BE2C (cell line): Measurements from ENCODE around the gene COX6B2.
A peak's percentile ranks its signal among the peaks of the same experiment; 100 is the strongest.

Experiments
- DNase-seq: peaks from one replicate; pipeline ENCODE4 v3.0.0-alpha.2; 2020
- H3K27me3 ChIP-seq: fragments of 250-450 bp; sonication (Bioruptor Pico); 2 replicates; pipeline ENCODE4 v1.5.1; 2020; ENCODE audit warnings: mild to moderate bottlenecking
- H3K36me3 ChIP-seq: fragments of 250-450 bp; sonication (Bioruptor Pico); 2 replicates; pipeline ENCODE4 v1.5.1; 2020; ENCODE audit warnings: mild to moderate bottlenecking
- H3K4me1 ChIP-seq: fragments of 250-450 bp; sonication (Bioruptor Pico); 2 replicates; pipeline ENCODE4 v1.5.1; 2020
- H3K4me3 ChIP-seq: 2 replicates; pipeline ENCODE4 v1.5.1; 2011; ENCODE audit warnings: low read depth, low read length
- H3K9me3 ChIP-seq: fragments of 250-450 bp; sonication (Bioruptor Pico); 2 replicates; pipeline ENCODE4 v1.5.1; 2020
- TF ChIP-seq, protein P1 (sequence below): IDR thresholded peaks from 2 replicates; pipeline ENCODE4 v1.5.1; 2012; ENCODE audit warnings: mild to moderate bottlenecking, low read depth, low read length

The COX6B2 gene

DNA sequence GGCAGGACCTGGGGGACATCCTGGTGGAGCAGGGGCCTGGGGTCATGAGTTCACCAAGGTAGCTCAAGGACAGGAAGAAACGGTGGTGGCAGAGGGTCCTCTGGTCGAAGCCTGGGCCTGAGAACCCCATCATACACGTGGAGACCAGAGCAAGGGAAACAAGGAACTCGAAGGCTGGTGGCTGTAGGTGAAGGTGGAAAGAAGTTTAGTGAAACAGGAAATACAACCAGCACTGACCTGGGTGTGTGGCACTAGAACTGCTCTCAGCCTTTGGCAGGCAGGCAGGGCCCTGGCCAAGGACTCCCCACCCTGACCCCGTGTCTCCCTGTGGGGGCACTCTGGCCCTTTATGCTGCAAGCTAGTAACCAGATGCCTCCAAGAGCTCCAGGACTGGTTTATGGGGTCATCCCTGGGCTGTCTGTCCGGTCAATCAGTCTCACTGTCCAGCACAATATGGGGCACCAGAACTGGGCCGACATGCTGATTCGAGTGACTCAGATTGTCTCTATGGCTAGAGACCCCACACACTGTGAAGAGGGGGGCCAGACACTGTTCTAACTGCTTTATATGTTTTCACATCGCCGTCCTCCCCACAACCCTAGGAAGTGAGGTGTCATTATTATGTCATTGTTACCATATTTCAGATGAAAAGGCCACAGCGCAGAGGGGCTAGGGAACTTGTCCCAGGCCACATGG is 3.8 kb downstream of the COX6B2 start:
- DNase-seq: no peak
- TF ChIP-seq, protein P1, sequence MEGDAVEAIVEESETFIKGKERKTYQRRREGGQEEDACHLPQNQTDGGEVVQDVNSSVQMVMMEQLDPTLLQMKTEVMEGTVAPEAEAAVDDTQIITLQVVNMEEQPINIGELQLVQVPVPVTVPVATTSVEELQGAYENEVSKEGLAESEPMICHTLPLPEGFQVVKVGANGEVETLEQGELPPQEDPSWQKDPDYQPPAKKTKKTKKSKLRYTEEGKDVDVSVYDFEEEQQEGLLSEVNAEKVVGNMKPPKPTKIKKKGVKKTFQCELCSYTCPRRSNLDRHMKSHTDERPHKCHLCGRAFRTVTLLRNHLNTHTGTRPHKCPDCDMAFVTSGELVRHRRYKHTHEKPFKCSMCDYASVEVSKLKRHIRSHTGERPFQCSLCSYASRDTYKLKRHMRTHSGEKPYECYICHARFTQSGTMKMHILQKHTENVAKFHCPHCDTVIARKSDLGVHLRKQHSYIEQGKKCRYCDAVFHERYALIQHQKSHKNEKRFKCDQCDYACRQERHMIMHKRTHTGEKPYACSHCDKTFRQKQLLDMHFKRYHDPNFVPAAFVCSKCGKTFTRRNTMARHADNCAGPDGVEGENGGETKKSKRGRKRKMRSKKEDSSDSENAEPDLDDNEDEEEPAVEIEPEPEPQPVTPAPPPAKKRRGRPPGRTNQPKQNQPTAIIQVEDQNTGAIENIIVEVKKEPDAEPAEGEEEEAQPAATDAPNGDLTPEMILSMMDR: no peak
- Histone ChIP-seq H3K9me3 (no peaks in the 10 kb centered on the region), H3K36me3 (no peaks in the 10 kb centered on the region), H3K4me3 (no peak overlapping the region), H3K4me1 (no peaks in the 10 kb centered on the region), H3K27me3 (peaks cover 37% of the 10 kb centered on the region)

DNA sequence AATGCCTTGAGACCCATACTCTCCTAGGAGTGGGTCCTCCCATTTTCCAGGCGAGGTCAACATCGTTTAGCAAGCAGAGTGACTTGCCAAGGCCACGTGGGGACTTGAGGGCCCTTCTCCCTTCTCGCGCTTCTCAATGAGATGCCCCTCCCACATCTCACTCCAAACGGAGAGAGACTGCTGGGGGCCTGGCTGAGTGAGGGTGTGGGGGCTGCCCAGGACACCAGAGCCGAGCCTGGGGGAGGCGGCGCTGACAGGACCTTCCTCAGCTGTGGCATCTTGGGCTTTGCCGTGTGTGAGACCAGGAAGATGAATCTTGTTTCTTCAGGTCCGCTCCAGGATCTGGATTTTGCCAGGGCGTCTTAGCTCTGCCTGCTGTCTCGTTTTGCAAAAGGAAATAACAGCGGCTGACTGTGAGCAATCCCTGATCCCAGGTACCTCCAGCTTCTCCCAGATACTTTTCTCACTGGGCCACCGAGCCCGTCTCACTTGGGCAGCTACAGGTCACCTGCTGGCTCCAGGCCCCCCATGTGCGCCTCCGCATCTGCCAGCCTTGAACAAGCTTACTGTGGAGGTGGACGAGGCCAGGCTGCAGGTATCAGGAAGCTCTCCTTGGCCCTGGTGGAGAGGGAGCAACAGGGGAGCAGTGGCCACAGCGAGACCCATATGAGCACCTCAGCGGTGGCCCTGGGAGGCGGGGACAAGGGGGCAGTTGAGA is 6.0 kb downstream of the COX6B2 start:
- TF ChIP-seq, protein P1: no peak
- Histone ChIP-seq H3K9me3 (no peaks in the 10 kb centered on the region), H3K36me3 (peaks cover 2% of the 10 kb centered on the region; the same call in 1 of the 2 replicates), H3K4me1 (peaks cover 4% of the 10 kb centered on the region), H3K27me3 (peaks cover 23% of the 10 kb centered on the region), H3K4me3 (no peak overlapping the region)
- no peak for DNase-seq

- DNase-seq: no peak
- Histone ChIP-seq H3K4me1 (peaks cover 4% of the 10 kb centered on the region), H3K36me3 (peaks cover 4% of the 10 kb centered on the region; the same call in 1 of the 2 replicates), H3K4me3 (no peak overlapping the region), H3K9me3 (no peaks in the 10 kb centered on the region), H3K27me3 (peaks cover 14% of the 10 kb centered on the region)
- TF ChIP-seq, protein P1: no peak
Measured at GRCh38 chr19:55347442-55348009, 7.0 kb downstream of the COX6B2 start.

DNA sequence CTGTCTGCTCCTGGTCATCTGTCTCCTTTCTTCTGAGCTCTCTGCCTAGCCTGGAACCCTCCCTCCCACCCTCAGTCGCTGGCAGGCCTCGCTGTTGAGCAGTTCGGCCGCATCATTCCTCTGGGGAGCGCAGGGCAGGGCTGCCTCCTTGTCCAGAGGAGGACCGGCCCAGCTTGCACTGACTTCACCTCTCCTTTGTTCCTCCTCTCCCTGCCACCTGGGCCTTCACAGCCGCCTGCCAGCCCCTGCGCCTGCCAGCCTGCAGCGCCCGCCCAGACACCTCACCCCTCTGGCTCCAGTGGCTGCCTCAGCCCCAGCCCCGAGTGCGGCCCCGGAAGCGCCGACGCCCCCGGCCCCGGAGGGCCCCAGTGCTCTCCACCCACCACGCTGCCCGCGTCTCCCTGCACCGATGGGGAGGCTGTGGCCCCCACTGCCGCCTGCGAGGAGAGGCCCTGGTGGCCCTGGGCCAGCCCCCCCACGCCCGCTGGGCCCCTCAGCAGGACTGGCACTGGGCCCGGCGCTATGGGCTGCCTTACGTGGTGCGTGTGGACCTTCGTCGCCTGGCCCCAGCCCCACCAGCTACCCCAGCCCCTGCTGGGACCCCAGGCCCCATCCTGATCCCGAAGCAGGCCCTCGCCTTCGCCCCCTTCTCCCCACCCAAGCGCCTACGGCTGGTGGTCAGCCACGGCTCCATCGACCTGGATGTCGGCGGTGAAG is 7.6 kb downstream of the COX6B2 start:
- Histone ChIP-seq H3K36me3 (peaks cover 9% of the 10 kb centered on the region; the same call in 1 of the 2 replicates), H3K9me3 (no peaks in the 10 kb centered on the region), H3K27me3 (peaks cover 7% of the 10 kb centered on the region), H3K4me1 (peaks cover 4% of the 10 kb centered on the region), H3K4me3 (no peak overlapping the region)
- DNase-seq: no peak
- TF ChIP-seq, protein P1: no peak

DNA sequence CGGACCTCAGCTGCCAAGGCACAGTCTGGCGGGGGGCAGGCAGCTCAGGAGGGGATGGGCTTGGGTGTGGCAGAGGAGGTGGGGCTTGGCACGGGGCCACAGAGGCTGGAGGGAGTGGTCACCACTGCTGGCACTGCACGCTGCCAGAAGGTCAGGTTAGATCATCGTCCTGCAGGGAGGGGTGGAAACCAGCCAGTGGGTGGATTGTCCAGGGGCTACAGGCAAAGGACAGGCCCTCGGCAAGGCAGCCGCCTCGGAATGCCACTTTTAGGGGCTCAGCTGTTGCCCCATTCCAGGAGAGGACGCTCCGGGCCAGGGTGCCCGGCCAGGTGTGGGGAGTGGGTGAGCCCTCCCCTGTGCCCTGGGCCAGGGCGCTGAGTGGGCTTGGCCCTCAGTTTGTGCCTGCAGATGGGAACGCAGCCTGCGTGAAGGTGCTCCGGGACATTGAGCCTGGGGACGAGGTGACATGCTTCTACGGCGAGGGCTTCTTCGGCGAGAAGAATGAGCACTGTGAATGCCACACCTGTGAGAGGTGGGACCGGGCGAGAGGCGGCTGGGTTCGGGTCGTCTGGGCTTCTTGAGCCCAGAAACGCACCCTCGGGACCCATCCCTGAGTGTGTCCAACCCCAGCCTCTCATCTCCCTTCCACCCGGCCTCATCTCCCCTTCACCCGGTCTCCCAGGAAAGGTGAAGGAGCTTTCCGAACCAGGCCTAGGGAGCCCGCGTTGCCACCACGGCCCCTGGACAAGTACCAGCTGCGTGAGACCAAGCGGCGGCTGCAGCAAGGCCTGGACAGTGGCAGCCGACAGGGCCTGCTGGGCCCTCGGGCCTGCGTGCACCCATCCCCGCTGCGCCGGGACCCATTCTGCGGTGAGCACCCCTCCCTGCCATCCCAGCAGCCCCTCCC is 8.4 kb downstream of the COX6B2 start:
- Histone ChIP-seq H3K4me1 (peaks cover 4% of the 10 kb centered on the region), H3K36me3 (peaks cover 9% of the 10 kb centered on the region; the same call in 1 of the 2 replicates), H3K4me3 (no peak overlapping the region), H3K9me3 (no peaks in the 10 kb centered on the region), H3K27me3 (no peaks in the 10 kb centered on the region)
- DNase-seq: peak; percentile 60
- TF ChIP-seq, protein P1: no peak
